ENCODE measurements around the gene MASP1.

The MASP1 gene

DNA sequence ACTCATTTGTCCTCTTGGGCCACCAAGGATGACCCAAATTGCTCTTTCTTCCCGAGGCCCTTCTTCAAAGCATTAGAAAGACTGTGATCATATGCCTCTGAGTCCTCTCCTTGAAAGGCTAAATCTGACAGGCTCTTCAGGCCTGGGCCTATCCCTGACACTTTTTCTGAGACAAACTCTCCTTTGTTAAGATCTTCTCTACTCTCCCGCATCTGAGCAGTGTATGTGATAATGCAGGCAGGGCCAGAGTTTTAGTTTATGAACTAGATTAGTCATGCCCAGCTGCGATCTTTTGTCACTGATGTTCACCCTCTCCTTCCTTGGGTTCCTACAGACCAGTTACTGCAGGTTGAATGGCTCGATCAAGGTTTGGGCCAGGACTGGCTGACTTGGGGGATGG lies 39.2 kb downstream of the MASP1 start:
- no peak for TF ChIP-seq FOXP2 (optimal IDR thresholded peaks at IDR 0.05; ENCODE audit: borderline replicate concordance, extremely low read depth, extremely low read length, insufficient read depth)
- TF ChIP-seq SIN3A (IDR thresholded peaks at IDR 0.05; ENCODE audit: borderline replicate concordance, insufficient read depth, low read length) = no peak
- TF ChIP-seq POLR2AphosphoS5 (IDR thresholded peaks at IDR 0.05; ENCODE audit: low read depth, low read length) = no peak
- TF ChIP-seq, protein P1, sequence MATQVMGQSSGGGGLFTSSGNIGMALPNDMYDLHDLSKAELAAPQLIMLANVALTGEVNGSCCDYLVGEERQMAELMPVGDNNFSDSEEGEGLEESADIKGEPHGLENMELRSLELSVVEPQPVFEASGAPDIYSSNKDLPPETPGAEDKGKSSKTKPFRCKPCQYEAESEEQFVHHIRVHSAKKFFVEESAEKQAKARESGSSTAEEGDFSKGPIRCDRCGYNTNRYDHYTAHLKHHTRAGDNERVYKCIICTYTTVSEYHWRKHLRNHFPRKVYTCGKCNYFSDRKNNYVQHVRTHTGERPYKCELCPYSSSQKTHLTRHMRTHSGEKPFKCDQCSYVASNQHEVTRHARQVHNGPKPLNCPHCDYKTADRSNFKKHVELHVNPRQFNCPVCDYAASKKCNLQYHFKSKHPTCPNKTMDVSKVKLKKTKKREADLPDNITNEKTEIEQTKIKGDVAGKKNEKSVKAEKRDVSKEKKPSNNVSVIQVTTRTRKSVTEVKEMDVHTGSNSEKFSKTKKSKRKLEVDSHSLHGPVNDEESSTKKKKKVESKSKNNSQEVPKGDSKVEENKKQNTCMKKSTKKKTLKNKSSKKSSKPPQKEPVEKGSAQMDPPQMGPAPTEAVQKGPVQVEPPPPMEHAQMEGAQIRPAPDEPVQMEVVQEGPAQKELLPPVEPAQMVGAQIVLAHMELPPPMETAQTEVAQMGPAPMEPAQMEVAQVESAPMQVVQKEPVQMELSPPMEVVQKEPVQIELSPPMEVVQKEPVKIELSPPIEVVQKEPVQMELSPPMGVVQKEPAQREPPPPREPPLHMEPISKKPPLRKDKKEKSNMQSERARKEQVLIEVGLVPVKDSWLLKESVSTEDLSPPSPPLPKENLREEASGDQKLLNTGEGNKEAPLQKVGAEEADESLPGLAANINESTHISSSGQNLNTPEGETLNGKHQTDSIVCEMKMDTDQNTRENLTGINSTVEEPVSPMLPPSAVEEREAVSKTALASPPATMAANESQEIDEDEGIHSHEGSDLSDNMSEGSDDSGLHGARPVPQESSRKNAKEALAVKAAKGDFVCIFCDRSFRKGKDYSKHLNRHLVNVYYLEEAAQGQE (IDR thresholded peaks at IDR 0.05; ENCODE audit: insufficient read depth in 1 of 2, low read depth in 2 of 2, low read length in 2 of 2) = no peak
- TF ChIP-seq TAF1 (IDR thresholded peaks at IDR 0.05; ENCODE audit: borderline replicate concordance, insufficient read depth, low read length) = no peak

DNA sequence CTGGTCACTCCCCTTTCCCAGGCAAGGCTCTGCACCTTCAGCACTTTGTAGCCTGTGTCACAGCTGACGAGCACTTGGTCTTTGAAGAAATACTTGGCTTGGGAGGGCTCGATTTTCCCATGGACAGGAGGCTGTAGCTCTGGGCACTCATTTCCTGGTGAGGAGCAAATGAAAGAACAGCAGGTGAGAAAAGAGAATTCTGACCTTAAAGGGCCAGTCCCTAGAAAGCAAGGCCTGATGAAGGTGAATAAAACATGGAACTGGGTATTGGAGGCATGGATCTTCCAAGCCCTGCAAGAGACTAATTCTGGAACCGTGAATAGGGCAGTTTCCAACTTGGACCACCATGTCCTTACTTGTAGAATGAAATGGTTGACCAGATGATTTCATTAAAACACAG lies 39.9 kb downstream of the MASP1 start:
- TF ChIP-seq SIN3A (IDR thresholded peaks at IDR 0.05; ENCODE audit: borderline replicate concordance, insufficient read depth, low read length) (no peak), TAF1 (IDR thresholded peaks at IDR 0.05; ENCODE audit: borderline replicate concordance, insufficient read depth, low read length) (no peak)
- TF ChIP-seq, protein P1 (IDR thresholded peaks at IDR 0.05; ENCODE audit: insufficient read depth in 1 of 2, low read depth in 2 of 2, low read length in 2 of 2) = no peak

DNA sequence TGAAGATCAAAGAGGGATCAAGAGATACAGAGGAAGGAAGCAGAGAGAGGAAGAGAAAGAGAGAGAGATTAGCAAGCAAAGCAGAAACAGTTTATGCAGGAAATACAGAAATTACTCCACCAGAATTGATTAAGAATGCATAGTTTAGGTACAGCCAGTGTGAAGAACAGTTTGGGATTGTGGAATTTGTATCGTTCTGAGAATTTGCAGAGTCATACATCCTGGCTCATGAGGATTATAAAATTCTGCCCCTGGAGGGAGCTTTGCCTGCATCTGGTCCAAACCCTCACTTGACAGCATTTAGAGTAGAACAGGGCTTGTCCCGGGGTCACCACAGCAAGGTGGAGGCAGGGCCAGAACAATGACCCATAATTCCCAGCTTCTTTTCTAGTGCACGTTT lies 44.1 kb downstream of the MASP1 start:
- no peak for TF ChIP-seq FOXP2 (optimal IDR thresholded peaks at IDR 0.05; ENCODE audit: borderline replicate concordance, extremely low read depth, extremely low read length, insufficient read depth)
- TF ChIP-seq POLR2AphosphoS5 (IDR thresholded peaks at IDR 0.05; ENCODE audit: low read depth, low read length) = no peak
- TF ChIP-seq TAF1 (IDR thresholded peaks at IDR 0.05; ENCODE audit: borderline replicate concordance, insufficient read depth, low read length) = no peak
- no peak for TF ChIP-seq SIN3A (IDR thresholded peaks at IDR 0.05; ENCODE audit: borderline replicate concordance, insufficient read depth, low read length)
- TF ChIP-seq, protein P1 (IDR thresholded peaks at IDR 0.05; ENCODE audit: insufficient read depth in 1 of 2, low read depth in 2 of 2, low read length in 2 of 2) = no peak

DNA sequence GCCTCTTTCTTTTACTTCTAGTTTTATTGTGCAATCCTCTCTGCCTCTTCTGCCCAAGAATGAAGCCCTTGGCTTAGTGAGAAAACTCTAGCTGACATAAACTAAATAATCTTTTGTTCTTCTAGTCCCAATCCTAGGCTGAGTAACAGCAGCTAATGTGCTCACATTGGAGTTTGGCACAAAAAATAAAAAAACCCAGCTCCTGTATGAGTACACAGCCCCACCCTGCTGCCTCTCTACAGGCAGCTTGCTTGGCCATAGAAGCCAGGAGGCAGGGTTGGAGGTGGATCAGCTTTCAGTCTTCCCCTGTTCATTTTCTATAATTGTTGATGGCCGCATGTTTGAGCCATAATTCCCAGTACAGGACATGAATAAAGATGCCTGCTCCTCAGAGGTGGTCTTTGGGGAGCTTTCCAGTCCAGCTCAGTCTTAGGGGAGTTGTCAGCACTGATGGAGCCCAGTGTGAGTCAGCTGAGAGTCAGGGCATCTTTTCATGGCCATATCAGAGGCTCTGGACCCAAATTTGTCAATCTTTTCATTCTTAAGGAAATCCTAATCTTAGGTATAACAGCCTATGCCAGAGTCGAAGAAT lies 47.5 kb downstream of the MASP1 start:
- TF ChIP-seq SIN3A (IDR thresholded peaks at IDR 0.05; ENCODE audit: borderline replicate concordance, insufficient read depth, low read length) (no peak), TAF1 (IDR thresholded peaks at IDR 0.05; ENCODE audit: borderline replicate concordance, insufficient read depth, low read length) (no peak), FOXP2 (optimal IDR thresholded peaks at IDR 0.05; ENCODE audit: borderline replicate concordance, extremely low read depth, extremely low read length, insufficient read depth) (no peak), POLR2AphosphoS5 (IDR thresholded peaks at IDR 0.05; ENCODE audit: low read depth, low read length) (no peak)
- TF ChIP-seq, protein P1 (IDR thresholded peaks at IDR 0.05; ENCODE audit: insufficient read depth in 1 of 2, low read depth in 2 of 2, low read length in 2 of 2) = no peak

DNA sequence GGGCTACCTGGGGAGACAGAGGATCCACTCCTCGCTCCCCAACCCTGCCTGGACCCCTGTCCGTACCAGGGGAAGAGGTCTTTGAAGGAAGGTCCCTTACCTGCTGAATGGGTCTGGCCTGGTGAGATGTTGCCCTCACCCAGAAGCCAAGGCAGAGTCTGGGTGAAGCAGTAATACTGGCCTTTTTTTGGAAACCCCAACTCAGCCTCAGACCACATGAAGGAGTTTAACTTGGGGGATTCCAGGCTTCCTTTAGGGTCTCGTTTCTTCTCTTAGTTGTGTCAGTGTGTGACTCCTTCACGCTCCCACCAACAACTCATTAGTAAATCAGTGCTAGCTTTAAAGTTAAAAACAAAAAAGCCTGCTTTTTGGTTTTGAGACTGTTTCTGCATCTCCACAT lies 48.6 kb downstream of the MASP1 start:
- TF ChIP-seq TAF1 (IDR thresholded peaks at IDR 0.05; ENCODE audit: borderline replicate concordance, insufficient read depth, low read length) = no peak
- TF ChIP-seq, protein P1 (IDR thresholded peaks at IDR 0.05; ENCODE audit: insufficient read depth in 1 of 2, low read depth in 2 of 2, low read length in 2 of 2) = no peak
- TF ChIP-seq FOXP2 (optimal IDR thresholded peaks at IDR 0.05; ENCODE audit: borderline replicate concordance, extremely low read depth, extremely low read length, insufficient read depth) = no peak
- no peak for TF ChIP-seq POLR2AphosphoS5 (IDR thresholded peaks at IDR 0.05; ENCODE audit: low read depth, low read length)
- no peak for TF ChIP-seq SIN3A (IDR thresholded peaks at IDR 0.05; ENCODE audit: borderline replicate concordance, insufficient read depth, low read length)
